SK-N-SH (cell line): ENCODE data around the gene NKX1-1. TPM values are rescaled to one million over a fixed set of nuclear protein-coding genes. Genes with fewer than 3 reads are reported as not detected.

Source experiments
- CTCF ChIA-PET: fragments of 300-600, 350-600 bp; formaldehyde crosslinking; extraction: SDS; loops from one replicate; lab custom pipeline; 2021; lab: Yijun Ruan, JAX
- POLR2A ChIA-PET: fragments of 350-600 bp; sonication (Branson Sonifier 250); formaldehyde crosslinking; extraction: SDS; loops from one replicate; lab custom pipeline; 2020; ENCODE audit warnings: antibody characterized with exemption, inconsistent platforms; lab: Yijun Ruan, JAX
- DNase-seq: peaks from one replicate; pipeline ENCODE4 v3.0.0; 2012
- H2AFZ ChIP-seq: fragments of 200-600 bp; sonication (generic); 2 replicates; pipeline ENCODE4 v1.8.1; 2016; ENCODE audit warnings: antibody characterized with exemption, mild to moderate bottlenecking, low read depth
- H3F3A ChIP-seq: fragments of 200-600 bp; sonication (generic); replicated peaks from 2 replicates; pipeline ENCODE3; 2016; ENCODE audit warnings: antibody characterized with exemption, mild to moderate bottlenecking; ENCODE audit not compliant: insufficient read depth
- H3K27ac ChIP-seq, 2 experiments: fragments of 200-500 bp in 1 of 2; fragments of 200-600 bp in 1 of 2; sonication (Bioruptor generic) in 1 of 2; sonication (generic), shearing (Covaris generic) in 1 of 2; 2 replicates each; pipeline versions ENCODE4 v1.5.1 to v1.6.1; 2014 to 2016; ENCODE audit warnings: low read depth in 2 of 2, inconsistent platforms in 1 of 2, low read length in 1 of 2, mild to moderate bottlenecking in 1 of 2, mixed read lengths in 1 of 2
- H3K27me3 ChIP-seq: fragments of 200-600 bp; sonication (generic), shearing (Covaris generic); 2 replicates; pipeline ENCODE4 v1.6.1; 2016; ENCODE audit warnings: mixed run types; ENCODE audit not compliant: insufficient read depth
- H3K36me3 ChIP-seq, 2 experiments: fragments of 200-500 bp in 1 of 2; fragments of 200-600 bp in 1 of 2; sonication (Bioruptor generic) in 1 of 2; sonication (generic) in 1 of 2; replicated peaks in 1 of 2; 2 replicates each; pipeline versions ENCODE3 to v1.5.1; 2014 to 2016; ENCODE audit warnings: low read length in 1 of 2, mild to moderate bottlenecking in 1 of 2; ENCODE audit not compliant: insufficient read depth in 2 of 2, control insufficient read depth in 1 of 2
- H3K4me1 ChIP-seq, 2 experiments: fragments of 200-500 bp in 1 of 2; fragments of 200-600 bp in 1 of 2; sonication (Bioruptor generic) in 1 of 2; sonication (generic), shearing (Covaris generic) in 1 of 2; 2 replicates each; pipeline versions ENCODE4 v1.5.1 to v1.6.1; 2014 to 2016; ENCODE audit warnings: low read depth in 1 of 2, low read length in 1 of 2, mixed run types in 1 of 2; ENCODE audit not compliant: insufficient read depth in 2 of 2, control insufficient read depth in 1 of 2
- H3K4me2 ChIP-seq: fragments of 200-600 bp; sonication (generic), shearing (Covaris generic); 2 replicates; pipeline ENCODE4 v1.6.1; 2017; ENCODE audit warnings: mixed run types
- H3K4me3 ChIP-seq, 2 experiments: fragments of 200-500 bp in 1 of 2; fragments of 200-600 bp in 1 of 2; sonication (Bioruptor generic) in 1 of 2; sonication (generic), shearing (Covaris generic) in 1 of 2; 2 replicates each; pipeline versions ENCODE4 v1.5.1 to v1.8.1; 2014 to 2016; ENCODE audit warnings: low read depth in 2 of 2, inconsistent platforms in 1 of 2, low read length in 1 of 2, mild to moderate bottlenecking in 1 of 2, mixed read lengths in 1 of 2, moderate library complexity in 1 of 2
- H3K79me2 ChIP-seq: fragments of 200-600 bp; sonication (generic); 2 replicates; pipeline ENCODE4 v1.8.1; 2017; ENCODE audit warnings: mild to moderate bottlenecking; ENCODE audit not compliant: insufficient read depth
- H3K9ac ChIP-seq: fragments of 200-600 bp; sonication (generic); 2 replicates; pipeline ENCODE4 v1.6.1; 2017; ENCODE audit warnings: mixed run types
- H3K9me2 ChIP-seq: fragments of 200-600 bp; sonication (generic); 2 replicates; pipeline ENCODE4 v1.6.1; 2017; ENCODE audit warnings: mixed run types
- H3K9me3 ChIP-seq: fragments of 200-600 bp; sonication (generic); 2 replicates; pipeline ENCODE4 v1.6.1; 2017; ENCODE audit warnings: mixed run types, mild to moderate bottlenecking, moderate library complexity
- H4K20me1 ChIP-seq: fragments of 200-600 bp; sonication (generic); 2 replicates; pipeline ENCODE4 v1.6.1; 2017; ENCODE audit warnings: mild to moderate bottlenecking, mixed run types; ENCODE audit not compliant: insufficient read depth
- EZH2phosphoT487 ChIP-seq: fragments of 200-600 bp; sonication (generic); IDR thresholded peaks from 2 replicates; pipeline ENCODE4 v1.6.1; 2017; ENCODE audit warnings: low read depth, mixed run types, mild to moderate bottlenecking, antibody characterized with exemption, moderate library complexity, borderline replicate concordance
- FOXM1 ChIP-seq: IDR thresholded peaks from 2 replicates; pipeline ENCODE4 v1.4.0; 2012; ENCODE audit warnings: low read depth, mild to moderate bottlenecking
- GABPA ChIP-seq: IDR thresholded peaks from 2 replicates; pipeline ENCODE4 v1.4.0; 2012; ENCODE audit warnings: low read depth, mild to moderate bottlenecking
- GATA2 ChIP-seq: sonication (generic); formaldehyde crosslinking; IDR thresholded peaks from 2 replicates; pipeline ENCODE4 v1.5.0; 2020; ENCODE audit warnings: mild to moderate bottlenecking, missing genetic modification reagents
- MAX ChIP-seq: IDR thresholded peaks from 2 replicates; pipeline ENCODE4 v1.4.0; 2012; ENCODE audit warnings: low read depth
- PBX3 ChIP-seq: IDR thresholded peaks from 2 replicates; pipeline ENCODE4; 2012
- RAD21 ChIP-seq: IDR thresholded peaks from 2 replicates; pipeline ENCODE4 v1.6.1; 2012; ENCODE audit warnings: mild to moderate bottlenecking, low read length
- REST ChIP-seq: IDR thresholded peaks from 2 replicates; pipeline ENCODE4 v1.6.1; 2012; ENCODE audit warnings: mild to moderate bottlenecking, low read depth, low read length, moderate library complexity
- RFX5 ChIP-seq: IDR thresholded peaks from 2 replicates; pipeline ENCODE4 v1.6.1; 2012; ENCODE audit warnings: mild to moderate bottlenecking, improper control_type of control experiment, low read length
- TAF1 ChIP-seq: IDR thresholded peaks from 2 replicates; pipeline ENCODE4 v1.6.1; 2012; ENCODE audit warnings: low read depth, mild to moderate bottlenecking, low read length, moderate library complexity, borderline replicate concordance
- USF1 ChIP-seq: IDR thresholded peaks from 2 replicates; pipeline ENCODE4 v1.4.0; 2012; ENCODE audit warnings: low read depth, borderline replicate concordance
- USF2 ChIP-seq: fragments of 150-350 bp; IDR thresholded peaks from 2 replicates; pipeline ENCODE4 v1.6.1; 2017; ENCODE audit warnings: antibody characterized with exemption, low read length, low read depth, borderline replicate concordance
- ZBTB33 ChIP-seq: IDR thresholded peaks from 2 replicates; pipeline ENCODE4 v1.4.0; 2012; ENCODE audit warnings: low read depth, borderline replicate concordance
- WGBS: methylation state at CpG from one replicate; pipeline ENCODE4 v1.1.6; 2017; ENCODE audit warnings: low lambda C conversion rate; 5-methylcytosine and 5-hydroxymethylcytosine counted together
- polyA plus RNA-seq, 3 experiments: library from polyadenylated mRNA; depleted of rRNA; stranded (reverse); fragments of >200 nt; gene quantifications; 2 replicates each; pipeline ENCODE4 v1.2.3, GENCODE V29; 2012

NKX1-1 gene
- polyA plus RNA-seq, 1 of the 3 experiments (the other 2 are of a cell fraction): not detected

GRCh38 chr4:1427010-1427409, 20.8 kb upstream of the NKX1-1 start:
- no peak for TF ChIP-seq USF2
- no peak for TF ChIP-seq ZBTB33
- no peak for TF ChIP-seq FOXM1
- no peak for TF ChIP-seq TAF1
- no peak for TF ChIP-seq REST
- TF ChIP-seq PBX3: no peak
- TF ChIP-seq GATA2 (CRISPR knock-in tag): no peak
- no peak for TF ChIP-seq GABPA
- TF ChIP-seq USF1: no peak
- no peak for TF ChIP-seq MAX
- no peak for TF ChIP-seq RAD21
- TF ChIP-seq RFX5: no peak
- no peak for TF ChIP-seq EZH2phosphoT487
- no peak overlapping the region for H3K4me2 ChIP-seq
- no peak for DNase-seq
- H3F3A ChIP-seq: no peaks in the 10 kb centered on the region
- no peak overlapping the region for H3K4me3 ChIP-seq
- H3K9me2 ChIP-seq: no peaks in the 10 kb centered on the region
- no peaks in the 10 kb centered on the region for H3K4me1 ChIP-seq
- peaks cover 28% of the 10 kb centered on the region for H3K27me3 ChIP-seq
- no peaks in the 10 kb centered on the region for H3K79me2 ChIP-seq
- H4K20me1 ChIP-seq: no peaks in the 10 kb centered on the region
- ChIA-PET POLR2A (no interaction called here), CTCF (no interaction called here)
- 26% methylated on average over 5 of the region's 5 CpGs for WGBS
- H3K36me3 ChIP-seq: no peaks in the 10 kb centered on the region
- H3K9ac ChIP-seq: no peak overlapping the region
- no peak overlapping the region for H3K27ac ChIP-seq
- no peaks in the 10 kb centered on the region for H3K9me3 ChIP-seq
- no peak overlapping the region for H2AFZ ChIP-seq
